OCI-LY7 (cell line): ENCODE results near the gene SPATA6L. TPM values are rescaled to one million over a fixed set of nuclear protein-coding genes. Genes with fewer than 3 reads are reported as not detected.

ENCODE experiments used
- BruUV-seq: library from RNA; stranded (reverse); fragments of 400-500 nt; replicated peaks from 2 replicates; lab custom pipeline; 2021; lab: Mats Ljungman, UMichigan
- CTCF ChIA-PET: fragments of 300-600 bp; sonication (Branson Sonifier 250); formaldehyde crosslinking; loops from one replicate; lab custom pipeline; 2022; ENCODE audit warnings: antibody characterized with exemption; ENCODE audit not compliant: unreplicated experiment; lab: Charles Lee
- POLR2A ChIA-PET: fragments of 300-600 bp; sonication (Branson Sonifier 250); formaldehyde crosslinking; loops from one replicate; lab custom pipeline; 2022; ENCODE audit warnings: antibody characterized with exemption; lab: Charles Lee
- DNase-seq: peaks from one replicate; pipeline ENCODE4 v3.0.0-alpha.2; 2015; ENCODE audit warnings: low spot score
- H2AFZ ChIP-seq: fragments of 200-600 bp; sonication (generic), shearing (Covaris generic); 2 replicates; pipeline ENCODE4 v1.6.1; 2014; ENCODE audit warnings: mild to moderate bottlenecking, antibody characterized with exemption, low read length, moderate library complexity
- H3K27ac ChIP-seq: fragments of 200-600 bp; sonication (generic); 2 replicates; pipeline ENCODE4 v1.5.1; 2014; ENCODE audit warnings: mixed run types, low read depth, mild to moderate bottlenecking, moderate library complexity, low read length, inconsistent platforms; ENCODE audit not compliant: poor library complexity, severe bottlenecking
- H3K36me3 ChIP-seq: fragments of 200-600 bp; sonication (generic); 2 replicates; pipeline ENCODE4 v1.6.1; 2014; ENCODE audit warnings: mild to moderate bottlenecking, antibody characterized with exemption, low read length, moderate library complexity, mixed read lengths; ENCODE audit not compliant: insufficient read depth
- H3K4me1 ChIP-seq: fragments of 200-600 bp; sonication (generic); 2 replicates; pipeline ENCODE4 v1.5.1; 2014; ENCODE audit warnings: mild to moderate bottlenecking, low read length; ENCODE audit not compliant: insufficient read depth, poor library complexity, severe bottlenecking
- H3K4me2 ChIP-seq: fragments of 200-600 bp; sonication (generic); 2 replicates; pipeline ENCODE4 v1.6.1; 2014; ENCODE audit warnings: mild to moderate bottlenecking, low read length
- H3K4me3 ChIP-seq: fragments of 200-600 bp; sonication (generic); 2 replicates; pipeline ENCODE4 v1.5.1; 2014; ENCODE audit warnings: mild to moderate bottlenecking, low read depth, low read length; ENCODE audit not compliant: poor library complexity, severe bottlenecking
- H3K79me2 ChIP-seq: fragments of 200-600 bp; sonication (generic); 2 replicates; pipeline ENCODE4 v1.6.1; 2016; ENCODE audit warnings: low read depth, mild to moderate bottlenecking, low read length, moderate library complexity, mixed read lengths; ENCODE audit not compliant: insufficient read depth
- H3K9me2 ChIP-seq: fragments of 200-600 bp; sonication (generic); 2 replicates; pipeline ENCODE4 v1.6.1; 2016; ENCODE audit warnings: mild to moderate bottlenecking, low read length, mixed read lengths; ENCODE audit not compliant: insufficient read depth
- H3K9me3 ChIP-seq: fragments of 200-600 bp; sonication (generic); 2 replicates; pipeline ENCODE4 v1.6.1; 2014; ENCODE audit warnings: mild to moderate bottlenecking, mixed run types, low read length, mixed read lengths
- H4K20me1 ChIP-seq: fragments of 200-600 bp; sonication (generic); 2 replicates; pipeline ENCODE4 v1.6.1; 2014; ENCODE audit warnings: mild to moderate bottlenecking, antibody characterized with exemption, low read length, moderate library complexity, mixed read lengths; ENCODE audit not compliant: insufficient read depth
- EZH2phosphoT487 ChIP-seq: fragments of 200-600 bp; sonication (generic); IDR thresholded peaks from 2 replicates; pipeline ENCODE4 v1.6.1; 2018; ENCODE audit warnings: low read depth, borderline replicate concordance, mild to moderate bottlenecking, mixed run types, antibody characterized with exemption, low read length, moderate library complexity, mixed read lengths
- intact Hi-C: fragments of 100-400 bp; cut with micrococcal nuclease; formaldehyde crosslinking; loops from one replicate; pipeline ENCODE4 v1.10.0; 2022; ENCODE audit not compliant: unreplicated experiment
- total RNA-seq, 2 experiments: library from RNA; depleted of rRNA in 1 of 2; stranded (reverse); fragments of >200 nt in 1 of 2; shearing (Covaris generic) in 1 of 2; gene quantifications; 2 replicates each; pipeline ENCODE4 v1.2.3, GENCODE V29; 2014 to 2022
- TF ChIP-seq, protein P1 (sequence below): fragments of 200-600 bp; sonication (generic); conservative IDR thresholded peaks from 2 replicates; pipeline ENCODE4 v1.5.1; 2014; ENCODE audit warnings: mild to moderate bottlenecking, antibody characterized with exemption, low read length, moderate library complexity, mixed read lengths

Gene SPATA6L
- total RNA-seq, 2 experiments from 2014 or later = 0.49 TPM; not detected in 1

- H4K20me1 ChIP-seq = no peaks in the 10 kb centered on the region
- peak; percentile 6 for DNase-seq
- TF ChIP-seq, protein P1, sequence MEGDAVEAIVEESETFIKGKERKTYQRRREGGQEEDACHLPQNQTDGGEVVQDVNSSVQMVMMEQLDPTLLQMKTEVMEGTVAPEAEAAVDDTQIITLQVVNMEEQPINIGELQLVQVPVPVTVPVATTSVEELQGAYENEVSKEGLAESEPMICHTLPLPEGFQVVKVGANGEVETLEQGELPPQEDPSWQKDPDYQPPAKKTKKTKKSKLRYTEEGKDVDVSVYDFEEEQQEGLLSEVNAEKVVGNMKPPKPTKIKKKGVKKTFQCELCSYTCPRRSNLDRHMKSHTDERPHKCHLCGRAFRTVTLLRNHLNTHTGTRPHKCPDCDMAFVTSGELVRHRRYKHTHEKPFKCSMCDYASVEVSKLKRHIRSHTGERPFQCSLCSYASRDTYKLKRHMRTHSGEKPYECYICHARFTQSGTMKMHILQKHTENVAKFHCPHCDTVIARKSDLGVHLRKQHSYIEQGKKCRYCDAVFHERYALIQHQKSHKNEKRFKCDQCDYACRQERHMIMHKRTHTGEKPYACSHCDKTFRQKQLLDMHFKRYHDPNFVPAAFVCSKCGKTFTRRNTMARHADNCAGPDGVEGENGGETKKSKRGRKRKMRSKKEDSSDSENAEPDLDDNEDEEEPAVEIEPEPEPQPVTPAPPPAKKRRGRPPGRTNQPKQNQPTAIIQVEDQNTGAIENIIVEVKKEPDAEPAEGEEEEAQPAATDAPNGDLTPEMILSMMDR = peak; percentile 63
- no peak for TF ChIP-seq EZH2phosphoT487
- BruUV-seq = no TSS peak
- no peaks in the 10 kb centered on the region for H3K9me2 ChIP-seq
- no peak overlapping the region for H3K27ac ChIP-seq
- CTCF ChIA-PET = no interaction called here
- no peak overlapping the region for H3K4me2 ChIP-seq
- intact Hi-C loops = no loop called here
- POLR2A ChIA-PET = interaction anchor here (0.5 kb wide), 1 partner anchor 1862 kb away, joined by 3 read pairs; no protein-coding TSS in a partner anchor
- no peaks in the 10 kb centered on the region for H3K4me1 ChIP-seq
- H3K36me3 ChIP-seq = no peaks in the 10 kb centered on the region
- H3K79me2 ChIP-seq = no peaks in the 10 kb centered on the region
- no peak overlapping the region for H2AFZ ChIP-seq
- no peak overlapping the region for H3K4me3 ChIP-seq
- no peaks in the 10 kb centered on the region for H3K9me3 ChIP-seq
These were observed 117.2 kb downstream of the SPATA6L start for GRCh38 chr9:4548811-4549725.

Other genes with a start within 250 kb of the SPATA6L start
- not detected in 2 replicates for gene SLC1A1, start 176.0 kb downstream of the SPATA6L start, total RNA-seq (2014; rRNA removed; shearing (Covaris generic))
- gene SLC1A1, start 176.0 kb downstream of the SPATA6L start, total RNA-seq (2022) = not detected in 2 replicates
- 2.5 and 4.6 TPM in 2 replicates for gene PLPP6, start 4.2 kb downstream of the SPATA6L start, total RNA-seq (2014; rRNA removed; shearing (Covaris generic))
- gene PLPP6, start 4.2 kb downstream of the SPATA6L start, total RNA-seq (2022) = 7.5 and 8.1 TPM in 2 replicates
- 11.7 and 13.8 TPM in 2 replicates for gene CDC37L1, start 13.1 kb upstream of the SPATA6L start, total RNA-seq (2014; rRNA removed; shearing (Covaris generic))
- 9.3 and 11.1 TPM in 2 replicates for gene CDC37L1, start 13.1 kb upstream of the SPATA6L start, total RNA-seq (2022)
- gene AK3, start 74.7 kb upstream of the SPATA6L start, total RNA-seq (2014; rRNA removed; shearing (Covaris generic)) = 64.4 and 108 TPM in 2 replicates
- 43.3 and 50.1 TPM in 2 replicates for gene AK3, start 74.7 kb upstream of the SPATA6L start, total RNA-seq (2022)
- 25.0 and 27.5 TPM in 2 replicates for gene RCL1, start 126.5 kb upstream of the SPATA6L start, total RNA-seq (2014; rRNA removed; shearing (Covaris generic))
- 26.8 and 31.3 TPM in 2 replicates for gene RCL1, start 126.5 kb upstream of the SPATA6L start, total RNA-seq (2022)